HG02870 (cell line): Measurements from ENCODE around the gene PKD2L2.
"Not testable (repeated sequence)": the region's sequence is repeated elsewhere in the genome, so short reads cannot be mapped to it uniquely, and the experiment has no call there.

Experiments
- ATAC-seq: cut with Tn5 transposase; IDR thresholded peaks from one replicate; pipeline ENCODE4 v1.9.1; 2021; ENCODE audit warnings: mild to moderate bottlenecking, moderate library complexity; ENCODE audit not compliant: unreplicated experiment

The PKD2L2 gene

DNA sequence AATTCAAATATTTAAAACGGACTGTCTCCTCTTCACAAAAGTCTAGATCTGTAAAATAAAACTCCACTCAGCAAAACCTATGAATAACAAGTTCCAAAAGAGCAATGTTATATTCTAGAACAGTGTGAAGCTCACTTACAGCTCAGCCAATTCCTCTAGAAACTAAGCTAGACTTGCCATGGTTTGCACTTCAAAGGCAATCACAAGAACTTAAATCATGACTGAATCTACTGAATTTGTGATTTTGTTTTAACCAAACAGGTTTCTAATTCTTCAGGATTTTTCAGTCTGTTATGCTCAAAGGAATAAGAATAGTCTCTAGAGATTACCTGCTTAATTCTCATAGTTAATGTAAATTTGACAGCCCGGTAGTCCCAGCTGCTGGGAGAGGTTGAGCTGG is 1.4 kb upstream of the PKD2L2 start:
- ATAC-seq: no peak

DNA sequence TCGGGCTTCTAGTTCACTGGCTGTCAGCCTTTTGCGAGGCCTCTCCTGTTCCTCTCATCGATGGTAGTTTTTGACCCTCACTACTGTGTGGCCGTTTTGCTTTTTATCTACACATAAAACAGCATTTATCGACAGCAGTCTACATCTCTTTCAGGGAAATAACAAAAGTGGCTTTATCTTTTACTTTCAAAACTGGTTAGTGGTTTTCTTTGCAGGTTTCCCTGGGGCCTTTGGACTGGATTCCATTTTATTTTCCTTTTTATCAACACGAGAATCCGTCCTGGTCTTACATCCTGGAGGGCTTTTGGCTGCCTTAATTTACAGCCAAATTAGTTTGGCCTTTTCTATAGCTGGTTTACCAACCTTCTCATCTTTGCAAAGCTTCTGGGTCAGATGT is 793 bp upstream of the PKD2L2 start:
- no peak for ATAC-seq

DNA sequence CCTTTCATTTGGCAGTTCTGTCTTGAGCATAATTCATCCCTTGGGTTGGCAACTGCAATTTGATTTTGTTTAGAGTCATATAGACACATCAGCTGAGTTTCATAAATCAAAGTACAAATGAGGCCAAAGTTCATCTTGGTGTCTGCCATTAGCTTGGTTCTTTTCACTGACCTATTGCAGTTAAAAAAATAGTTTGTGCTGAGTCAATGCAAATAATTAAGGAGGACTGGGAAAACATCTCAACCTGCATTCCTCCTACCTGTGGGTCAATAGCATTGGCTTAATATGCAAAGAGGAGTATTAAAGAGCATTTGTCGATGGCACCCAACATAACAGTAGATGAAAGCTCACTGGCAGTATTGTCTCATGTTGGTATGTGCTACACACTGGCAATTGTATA is 1.6 kb downstream of the PKD2L2 start:
- no peak for ATAC-seq

DNA sequence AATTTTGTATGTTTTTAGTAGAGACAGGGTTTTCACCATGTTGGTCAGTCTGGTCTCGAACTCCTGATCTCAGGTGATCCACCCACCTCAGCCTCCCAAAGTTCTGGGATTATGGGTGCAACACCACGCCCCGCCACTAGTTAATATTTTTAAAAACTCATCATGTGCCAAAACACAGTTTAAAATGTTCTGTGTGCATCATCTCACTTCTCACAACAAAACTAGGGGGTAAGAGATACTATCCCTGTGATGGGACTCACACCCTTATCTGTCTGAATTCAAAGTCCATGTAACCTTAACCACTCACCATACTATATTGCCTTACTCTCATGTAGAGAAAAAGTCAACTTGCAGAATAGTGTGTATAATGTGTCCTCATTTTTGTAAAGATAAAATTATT is 2.6 kb downstream of the PKD2L2 start:
- no peak for ATAC-seq

DNA sequence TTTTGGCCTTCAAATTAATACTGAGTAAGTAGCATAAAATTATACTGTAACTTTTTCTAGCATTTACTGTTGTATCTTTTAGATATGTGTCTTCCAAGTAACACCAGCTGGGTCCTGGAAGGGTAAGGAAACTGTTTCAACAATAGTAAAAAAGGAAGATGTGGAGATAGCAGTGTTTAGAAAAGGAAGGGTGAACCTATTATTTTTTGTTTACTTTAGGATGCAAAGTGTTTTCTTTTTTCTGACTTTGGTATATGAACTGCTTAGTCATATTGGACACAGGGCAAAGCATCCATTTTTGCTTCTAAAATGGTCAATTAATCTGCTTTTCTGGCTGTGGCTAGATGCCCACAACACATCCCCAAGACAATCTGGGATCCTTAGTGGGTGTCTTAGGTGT is 5.3 kb downstream of the PKD2L2 start:
- ATAC-seq: no peak

DNA sequence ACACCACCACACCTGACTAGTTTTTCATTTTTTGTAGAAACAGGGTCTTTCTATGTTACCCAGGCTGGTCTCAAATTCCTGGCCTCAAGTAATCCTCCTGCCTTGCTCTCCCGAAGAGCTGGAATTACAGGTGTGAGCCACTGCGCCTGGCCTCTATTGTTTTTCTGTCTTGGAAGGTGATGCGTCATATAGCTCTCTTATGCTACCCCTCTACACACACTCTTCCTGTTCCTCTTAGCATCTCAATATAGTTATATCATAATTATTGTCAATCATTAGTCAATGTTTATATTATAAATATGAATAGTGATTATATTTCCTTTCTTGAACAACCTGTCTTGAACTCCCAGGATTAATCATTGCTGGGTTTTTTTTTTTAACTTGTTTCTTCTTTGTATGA is 7.3 kb downstream of the PKD2L2 start:
- ATAC-seq: no peak

DNA sequence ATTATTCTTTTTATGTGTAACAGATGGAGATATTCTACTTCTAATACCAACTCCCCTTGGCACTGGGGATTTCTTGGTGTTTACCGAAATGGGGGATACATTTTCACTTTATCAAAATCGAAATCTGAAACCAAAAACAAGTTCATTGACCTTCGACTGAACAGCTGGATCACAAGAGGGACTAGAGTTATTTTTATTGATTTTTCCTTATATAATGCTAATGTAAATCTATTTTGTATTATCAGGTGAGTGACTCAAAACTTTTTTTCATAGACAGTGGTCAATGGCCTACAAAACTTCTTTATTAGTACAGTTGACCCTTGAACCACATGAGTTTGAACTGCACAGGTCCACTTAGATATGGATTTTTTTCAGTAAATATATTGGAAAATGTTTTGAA is 10.2 kb downstream of the PKD2L2 start:
- ATAC-seq: no peak

DNA sequence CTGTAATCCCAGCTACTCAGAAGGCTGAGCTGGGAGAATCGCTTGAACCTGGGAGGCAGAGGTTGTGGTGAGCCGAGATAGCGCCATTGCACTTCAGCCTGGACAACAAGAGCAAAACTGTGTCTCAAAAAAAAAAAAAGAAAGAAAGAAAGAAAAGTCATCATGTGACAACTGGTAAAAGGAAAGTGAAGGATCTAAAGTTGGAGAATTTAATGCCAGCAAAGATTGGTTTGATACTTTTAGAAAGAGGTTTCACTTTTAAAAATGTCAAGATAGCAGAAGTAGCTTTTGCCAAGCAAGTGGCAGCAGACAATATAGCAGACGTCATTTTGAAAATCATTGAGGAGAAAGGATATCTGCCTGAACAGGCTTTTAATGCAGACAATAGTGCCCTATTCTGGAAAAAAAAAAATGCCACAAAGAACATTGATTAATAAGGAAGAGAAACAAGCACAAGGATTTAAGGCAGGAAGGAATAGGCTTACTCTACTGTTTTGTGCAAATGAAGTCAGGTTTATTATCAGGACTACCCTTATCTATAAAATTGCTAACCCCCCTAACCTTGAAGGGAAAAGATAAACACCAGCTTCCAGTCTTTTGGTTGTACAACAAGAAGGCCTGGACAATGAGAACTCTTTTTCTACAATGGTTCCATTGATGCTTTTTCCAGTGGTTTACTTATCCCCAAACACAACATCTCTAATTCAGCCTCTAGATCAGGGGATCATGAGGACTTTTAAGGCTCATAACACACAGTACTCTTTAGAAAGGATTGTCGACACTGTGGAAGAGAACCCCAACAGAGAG is 12.0 kb downstream of the PKD2L2 start:
- ATAC-seq: no peak

DNA sequence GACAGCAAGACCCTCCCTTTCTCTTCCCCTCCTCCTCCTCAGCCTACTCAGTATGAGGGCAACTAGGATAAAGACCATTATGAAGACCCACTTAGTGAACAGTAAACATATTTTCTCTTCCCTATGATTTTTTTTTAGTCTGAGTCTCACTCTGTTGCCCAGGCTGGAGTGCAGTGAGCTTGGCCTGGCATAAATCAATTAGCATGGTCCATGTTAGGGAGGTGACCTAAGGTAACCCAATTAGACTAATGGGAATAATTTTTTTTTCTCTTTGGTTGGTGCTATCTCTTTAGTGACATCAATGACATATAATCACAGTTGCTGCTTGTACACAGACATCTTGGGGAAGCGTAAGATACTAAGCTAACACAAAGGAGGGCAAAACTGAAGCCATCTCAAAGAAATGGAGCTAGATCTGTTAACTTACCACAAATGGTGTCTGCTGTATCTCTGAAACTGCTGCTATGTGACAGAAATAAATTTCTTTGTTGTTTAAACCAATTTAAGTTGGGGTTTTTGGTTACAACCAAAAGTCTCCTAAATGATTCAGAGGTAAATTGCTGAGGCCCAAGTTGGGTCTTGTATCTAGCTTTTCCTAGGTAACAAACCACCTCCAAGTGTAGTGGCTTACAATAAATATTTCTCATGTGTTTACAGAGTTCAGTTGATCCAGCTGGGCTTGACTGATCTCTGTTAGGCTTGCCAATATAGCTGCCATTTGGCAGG is 13.3 kb downstream of the PKD2L2 start:
- peak; percentile 60 for ATAC-seq

DNA sequence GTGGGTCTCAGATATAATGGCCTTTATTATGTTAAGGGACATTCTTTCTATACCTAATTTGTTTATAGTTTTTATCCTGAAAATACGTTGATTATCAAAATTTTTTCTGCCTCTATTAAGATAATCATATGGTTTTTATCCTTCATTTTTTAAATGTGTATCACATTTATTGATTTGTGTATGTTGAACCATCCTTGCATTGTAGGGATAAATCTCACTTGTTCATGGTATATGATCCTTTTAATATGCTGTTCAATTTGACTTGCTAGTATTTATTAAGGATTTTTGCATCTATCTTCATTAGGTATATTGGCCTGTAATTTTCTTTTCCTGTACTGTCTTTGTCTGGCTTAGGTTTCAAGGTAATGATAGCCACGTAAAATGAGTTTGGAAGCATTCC is 25.5 kb downstream of the PKD2L2 start:
- no peak for ATAC-seq

DNA sequence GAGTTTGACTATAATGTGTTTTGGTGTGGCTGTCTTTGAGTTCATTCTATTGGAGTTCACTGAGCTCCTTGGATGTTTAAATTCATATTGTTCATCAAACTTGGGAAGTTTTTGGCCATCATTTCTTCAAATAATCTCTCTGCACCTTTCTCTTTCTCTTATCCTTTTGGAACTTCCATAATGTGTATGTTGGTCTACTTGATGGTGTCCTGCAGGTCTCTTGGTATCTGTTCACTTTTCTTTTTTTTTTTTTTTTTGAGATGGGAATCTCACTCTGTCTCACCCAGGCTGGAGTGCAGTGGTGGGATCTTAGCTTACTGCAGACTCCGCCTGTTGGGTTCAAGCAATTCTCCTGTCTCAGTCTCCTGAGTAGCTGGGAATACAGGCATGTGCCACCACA is 27.7 kb downstream of the PKD2L2 start:
- ATAC-seq: no peak

DNA sequence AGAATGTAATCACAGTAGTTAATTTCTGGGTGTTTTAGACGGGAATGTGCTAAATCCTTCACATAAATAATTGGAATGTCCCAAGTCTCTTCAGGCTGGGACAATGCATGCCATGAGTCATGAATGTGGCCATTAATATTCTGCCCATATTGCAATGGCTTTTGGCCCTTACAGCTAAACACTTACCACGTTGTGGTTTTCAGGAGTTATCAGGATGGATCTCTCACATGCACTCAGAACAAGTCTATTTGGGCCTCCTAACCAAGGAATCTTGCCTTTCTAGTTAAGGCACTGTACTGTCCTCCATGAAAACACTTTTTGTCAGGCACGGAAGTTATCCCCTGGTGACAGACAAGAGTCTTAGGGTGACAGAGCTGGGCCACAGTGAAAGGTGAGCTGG is 32.7 kb downstream of the PKD2L2 start:
- ATAC-seq: no peak

DNA sequence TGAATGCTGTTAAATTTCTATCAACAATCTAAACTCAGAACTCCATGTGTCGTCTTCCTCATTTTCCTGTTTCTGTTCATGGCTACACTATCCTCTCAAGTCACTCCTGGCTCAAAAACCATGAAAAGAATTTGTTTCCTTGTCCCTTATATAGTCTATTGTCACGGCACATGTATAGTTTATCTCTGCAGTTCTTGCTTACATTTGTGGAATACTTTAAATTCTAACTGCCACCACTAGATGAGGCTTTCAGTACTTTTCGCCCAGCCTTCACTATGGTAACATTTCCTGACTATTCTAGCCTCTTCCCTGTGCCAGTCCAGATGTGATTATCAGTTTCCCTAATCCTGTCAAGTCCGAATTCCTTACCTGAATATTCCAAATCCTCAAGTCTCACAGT is 34.6 kb downstream of the PKD2L2 start:
- ATAC-seq: no peak

DNA sequence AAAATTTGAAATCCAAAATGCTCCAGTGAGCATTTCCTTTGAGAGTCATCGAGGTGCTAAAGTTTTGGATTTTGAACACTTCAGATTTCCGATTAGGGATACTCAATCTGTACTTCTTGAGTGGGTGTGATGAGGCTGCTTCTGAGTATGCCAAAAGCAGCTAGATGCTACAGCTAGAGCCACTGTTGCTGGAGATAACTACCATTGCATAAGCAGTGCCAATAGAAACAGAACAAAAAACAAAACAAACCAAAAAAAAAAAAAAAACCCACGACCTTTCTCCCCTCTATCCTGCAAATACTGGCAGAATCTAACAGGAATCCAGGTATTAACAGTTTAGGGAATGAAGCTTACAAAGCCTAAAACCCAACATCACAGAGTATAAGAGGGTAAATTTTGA is 43.5 kb downstream of the PKD2L2 start:
- ATAC-seq: no peak

DNA sequence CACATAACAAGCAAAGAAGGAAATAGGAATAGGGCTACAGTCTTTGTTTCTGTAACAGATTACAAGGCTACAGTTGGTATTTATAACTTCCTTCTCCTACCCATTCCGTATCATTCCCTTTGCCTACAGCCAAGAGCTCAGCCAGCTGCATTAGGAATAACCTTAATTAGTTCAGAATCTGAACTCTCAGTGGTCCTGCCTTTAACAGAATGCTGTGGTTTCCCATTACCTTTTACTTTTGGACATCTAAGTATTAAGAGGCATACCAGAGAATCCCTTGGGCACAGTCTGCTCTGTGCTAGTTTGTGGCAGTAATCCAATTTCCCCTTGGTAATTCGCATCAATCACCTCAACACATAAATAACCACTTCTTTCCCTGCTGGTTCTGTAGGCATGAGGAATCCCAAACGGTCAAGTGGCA is 44.2 kb downstream of the PKD2L2 start:
- ATAC-seq: no peak

DNA sequence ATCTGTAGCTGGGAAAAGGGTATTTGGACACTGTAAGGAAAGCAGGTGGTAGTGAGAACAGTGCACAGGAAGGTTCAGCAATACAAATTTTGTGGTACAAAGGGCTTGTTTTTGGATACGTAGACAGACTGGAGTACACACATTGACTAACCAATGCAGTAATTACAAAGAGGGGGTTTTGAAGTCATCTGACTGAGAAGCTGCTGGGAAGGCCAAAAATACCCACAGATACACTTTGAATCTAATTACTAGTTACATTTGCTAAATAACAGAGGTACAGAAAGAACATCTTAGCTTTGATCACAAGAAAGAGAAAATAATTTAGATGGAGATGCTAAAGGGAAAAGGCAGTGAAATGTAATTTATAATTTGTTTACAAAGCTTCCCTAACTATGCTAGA is 45.9 kb downstream of the PKD2L2 start:
- peak; percentile 66 for ATAC-seq

DNA sequence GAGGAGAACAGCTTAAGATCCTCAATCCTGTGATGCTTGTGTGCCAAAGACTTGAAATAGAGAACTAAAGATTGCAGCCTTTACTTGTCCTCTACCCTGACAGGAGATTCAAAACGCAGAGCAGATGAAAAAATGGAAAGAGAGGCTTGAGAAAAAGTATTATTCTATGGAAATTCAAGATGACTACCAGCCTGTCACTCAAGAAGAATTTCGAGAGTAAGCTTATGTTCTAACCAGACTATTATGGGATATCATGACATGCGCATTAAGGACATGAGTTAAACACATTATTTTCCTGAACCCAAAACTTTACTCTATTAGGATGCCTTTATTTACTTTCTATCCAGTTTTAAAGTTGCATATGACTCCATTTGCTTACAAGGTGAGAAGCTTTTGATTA is 46.4 kb downstream of the PKD2L2 start:
- ATAC-seq: no peak

DNA sequence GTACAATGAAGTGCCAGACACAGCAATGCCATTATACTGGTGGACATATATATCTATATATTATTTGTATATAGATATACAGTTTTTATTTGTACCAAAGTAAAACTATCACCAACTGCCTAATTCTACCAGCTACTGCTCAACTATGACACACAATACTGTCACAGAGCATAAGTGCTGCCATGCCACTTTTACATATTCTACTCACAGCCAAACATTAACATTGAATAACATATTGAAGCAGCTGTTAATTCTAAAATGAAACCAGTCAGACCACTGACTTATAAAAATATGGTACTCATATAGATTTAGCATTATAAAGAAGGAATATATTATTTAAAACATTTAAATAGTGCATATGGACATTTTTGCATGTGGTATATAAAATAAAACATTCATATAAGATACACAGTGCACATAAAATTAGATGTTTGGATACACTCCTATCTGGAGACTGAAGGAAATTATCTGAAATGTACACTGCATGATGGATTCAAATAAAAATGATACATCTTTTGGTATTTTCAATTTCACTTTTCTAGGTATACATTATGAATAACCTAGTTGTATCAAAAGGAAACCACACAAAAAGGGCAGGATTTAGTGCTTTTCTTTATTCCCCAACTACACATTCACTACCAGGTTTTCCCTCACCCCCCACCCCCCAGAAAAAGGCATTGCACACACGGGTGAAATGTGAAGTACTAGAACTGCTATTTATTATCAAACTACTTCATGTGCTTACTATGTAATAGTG is 48.9 kb downstream of the PKD2L2 start:
- ATAC-seq: no peak

DNA sequence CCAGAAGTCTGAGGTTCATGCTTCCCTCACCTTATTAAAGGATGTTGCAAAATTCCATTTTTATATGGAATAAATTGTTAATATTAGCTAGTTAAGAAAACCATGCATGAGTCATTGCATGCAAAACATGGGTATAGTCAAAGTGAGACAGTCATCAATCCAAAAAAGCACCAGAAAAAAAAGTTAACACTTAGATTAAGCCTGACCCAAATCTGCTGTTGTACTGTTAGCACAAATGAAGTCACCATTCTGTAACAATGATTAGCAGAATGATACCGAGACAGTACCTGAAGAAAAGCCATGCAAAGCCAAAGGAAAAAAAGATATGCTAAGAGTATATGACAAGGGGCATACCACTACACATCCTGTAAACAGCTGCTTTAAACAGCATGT is 49.5 kb downstream of the PKD2L2 start:
- peak; percentile 44 for ATAC-seq

DNA sequence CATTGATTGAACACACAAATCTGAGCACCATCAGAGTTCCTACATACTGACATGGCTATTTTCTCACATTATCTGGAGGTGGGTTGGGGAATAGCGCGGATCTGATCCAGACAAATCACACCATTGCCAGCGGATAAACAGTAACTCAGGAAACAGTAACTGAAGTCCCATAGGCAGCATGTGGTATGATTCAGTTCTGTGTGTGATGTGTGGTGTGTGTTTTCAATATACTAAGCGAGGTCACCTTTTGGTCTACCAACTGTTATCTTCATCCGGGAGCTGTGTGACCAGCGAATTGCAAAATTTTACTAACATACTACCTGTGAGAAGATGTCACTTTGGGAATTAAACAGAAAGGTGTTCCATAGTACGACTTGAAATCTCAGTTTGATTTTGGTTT is 50.1 kb downstream of the PKD2L2 start:
- no peak for ATAC-seq

DNA sequence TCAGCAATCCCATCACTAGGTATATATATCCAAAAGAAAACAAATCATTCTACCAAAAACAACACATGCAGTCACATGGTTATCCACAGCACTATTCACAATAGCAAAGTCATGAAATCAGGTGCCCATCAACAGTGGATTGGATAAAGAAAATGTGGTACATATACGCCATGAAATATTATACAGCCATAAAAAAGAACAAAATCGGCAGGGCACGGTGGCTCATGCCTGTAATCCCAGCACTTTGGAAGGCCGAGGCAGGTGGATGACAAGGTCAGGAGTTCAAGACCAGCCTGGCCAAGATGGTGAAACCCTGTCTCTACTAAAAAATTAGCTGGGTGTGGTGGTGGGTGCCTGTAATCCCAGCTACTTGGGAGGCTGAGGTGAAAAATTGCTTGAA is 55.0 kb downstream of the PKD2L2 start:
- not testable (repeated sequence) for ATAC-seq

DNA sequence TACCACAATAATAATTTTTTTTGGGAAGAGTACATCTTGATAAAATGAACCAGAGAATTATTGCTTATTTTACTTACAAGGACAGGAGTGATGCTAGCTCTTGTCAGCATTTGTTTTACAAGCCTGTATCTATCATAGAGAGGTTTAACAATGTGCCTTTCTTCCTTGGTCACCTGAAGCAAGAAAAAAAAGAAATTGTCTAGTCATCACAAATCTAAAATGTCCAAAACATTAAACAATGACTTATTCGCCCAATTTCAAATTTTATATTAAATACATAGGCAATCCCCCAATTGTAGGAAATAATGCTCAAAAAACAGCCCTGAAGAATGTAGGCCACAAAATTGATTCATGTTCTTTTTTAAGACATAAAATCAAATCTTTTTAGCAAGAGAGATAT is 56.6 kb downstream of the PKD2L2 start:
- ATAC-seq: no peak
